Measurements from ENCODE around the gene CA10. TPM values are rescaled to one million over a fixed set of nuclear protein-coding genes. Genes with fewer than 3 reads are reported as not detected.

CA10 gene
- total RNA-seq, 2 donors from 2014 or later = 0.26 TPM; not detected in 1

DNA sequence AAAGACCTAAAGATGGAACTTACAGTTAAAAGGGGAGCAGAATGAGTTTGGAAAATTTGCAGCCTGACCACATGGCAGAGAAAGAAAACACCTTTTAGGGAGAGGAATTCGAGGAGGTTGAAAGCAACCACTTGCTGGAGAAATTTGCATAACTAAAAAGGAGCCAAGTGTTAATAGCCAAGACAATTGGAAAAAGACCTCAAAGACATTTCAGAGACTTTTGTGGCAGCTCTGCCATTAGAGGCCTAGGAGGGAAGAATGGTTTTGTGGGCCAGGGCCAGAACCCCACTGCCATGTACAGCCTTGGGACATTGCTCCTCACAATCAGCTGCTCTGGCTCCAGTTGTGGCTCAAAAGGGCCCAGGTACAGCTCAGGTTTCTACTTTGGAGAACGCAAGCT, 559.7 kb downstream of the CA10 start:
- H3K27ac ChIP-seq = no peak overlapping the region
- no peaks in the 10 kb centered on the region for H3K36me3 ChIP-seq (replicated peaks in 1 of 2; ENCODE audit: insufficient read depth in 1 of 2, low read depth in 2 of 2)
- H3K9me3 ChIP-seq = no peaks in the 10 kb centered on the region
- H3K4me1 ChIP-seq = no peaks in the 10 kb centered on the region
- H3K27me3 ChIP-seq = no peaks in the 10 kb centered on the region
- TF ChIP-seq, protein P1, sequence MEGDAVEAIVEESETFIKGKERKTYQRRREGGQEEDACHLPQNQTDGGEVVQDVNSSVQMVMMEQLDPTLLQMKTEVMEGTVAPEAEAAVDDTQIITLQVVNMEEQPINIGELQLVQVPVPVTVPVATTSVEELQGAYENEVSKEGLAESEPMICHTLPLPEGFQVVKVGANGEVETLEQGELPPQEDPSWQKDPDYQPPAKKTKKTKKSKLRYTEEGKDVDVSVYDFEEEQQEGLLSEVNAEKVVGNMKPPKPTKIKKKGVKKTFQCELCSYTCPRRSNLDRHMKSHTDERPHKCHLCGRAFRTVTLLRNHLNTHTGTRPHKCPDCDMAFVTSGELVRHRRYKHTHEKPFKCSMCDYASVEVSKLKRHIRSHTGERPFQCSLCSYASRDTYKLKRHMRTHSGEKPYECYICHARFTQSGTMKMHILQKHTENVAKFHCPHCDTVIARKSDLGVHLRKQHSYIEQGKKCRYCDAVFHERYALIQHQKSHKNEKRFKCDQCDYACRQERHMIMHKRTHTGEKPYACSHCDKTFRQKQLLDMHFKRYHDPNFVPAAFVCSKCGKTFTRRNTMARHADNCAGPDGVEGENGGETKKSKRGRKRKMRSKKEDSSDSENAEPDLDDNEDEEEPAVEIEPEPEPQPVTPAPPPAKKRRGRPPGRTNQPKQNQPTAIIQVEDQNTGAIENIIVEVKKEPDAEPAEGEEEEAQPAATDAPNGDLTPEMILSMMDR (IDR thresholded peaks at IDR 0.05) = no peak
- TF ChIP-seq POLR2A (IDR thresholded peaks at IDR 0.05) = no peak
- H3K4me3 ChIP-seq = no peak overlapping the region
- ATAC-seq (no peak), DNase-seq (no peak)
- intact Hi-C loops (cut with DNase I) = no loop called here
- WGBS, 2 donors = 78 to 79% methylated on average over 2 of the region's 2 CpGs

DNA sequence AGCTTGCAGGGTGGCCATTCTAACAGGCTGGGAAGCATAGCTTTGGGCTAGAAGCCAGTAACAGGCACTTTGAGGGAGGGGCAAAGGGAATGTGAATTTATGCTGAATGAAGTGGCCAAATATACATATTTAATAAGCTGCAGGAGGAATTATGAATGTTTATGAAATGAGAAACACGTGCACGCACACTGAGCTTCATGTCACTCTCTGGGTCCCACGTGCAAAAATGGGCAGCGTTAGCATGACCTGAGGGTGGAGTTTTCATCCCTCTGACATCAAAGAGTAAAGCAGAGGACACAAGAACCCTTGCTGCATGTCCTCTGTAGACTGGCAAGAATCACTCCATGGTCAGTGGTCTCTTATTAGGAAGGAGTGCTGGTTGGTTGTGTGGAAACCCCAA, 561.2 kb downstream of the CA10 start:
- no peaks in the 10 kb centered on the region for H3K9me3 ChIP-seq
- no peak overlapping the region for H3K27ac ChIP-seq
- intact Hi-C loops (cut with DNase I) = no loop called here
- TF ChIP-seq POLR2A (IDR thresholded peaks at IDR 0.05) = no peak
- TF ChIP-seq, protein P1 (IDR thresholded peaks at IDR 0.05) = no peak
- no peaks in the 10 kb centered on the region for H3K36me3 ChIP-seq (replicated peaks in 1 of 2; ENCODE audit: insufficient read depth in 1 of 2, low read depth in 2 of 2)
- no peak for DNase-seq
- 89 to 91% methylated on average over 4 of the region's 4 CpGs for WGBS, 2 donors
- H3K4me3 ChIP-seq = no peak overlapping the region
- no peaks in the 10 kb centered on the region for H3K27me3 ChIP-seq
- H3K4me1 ChIP-seq = no peaks in the 10 kb centered on the region
- ATAC-seq = no peak

DNA sequence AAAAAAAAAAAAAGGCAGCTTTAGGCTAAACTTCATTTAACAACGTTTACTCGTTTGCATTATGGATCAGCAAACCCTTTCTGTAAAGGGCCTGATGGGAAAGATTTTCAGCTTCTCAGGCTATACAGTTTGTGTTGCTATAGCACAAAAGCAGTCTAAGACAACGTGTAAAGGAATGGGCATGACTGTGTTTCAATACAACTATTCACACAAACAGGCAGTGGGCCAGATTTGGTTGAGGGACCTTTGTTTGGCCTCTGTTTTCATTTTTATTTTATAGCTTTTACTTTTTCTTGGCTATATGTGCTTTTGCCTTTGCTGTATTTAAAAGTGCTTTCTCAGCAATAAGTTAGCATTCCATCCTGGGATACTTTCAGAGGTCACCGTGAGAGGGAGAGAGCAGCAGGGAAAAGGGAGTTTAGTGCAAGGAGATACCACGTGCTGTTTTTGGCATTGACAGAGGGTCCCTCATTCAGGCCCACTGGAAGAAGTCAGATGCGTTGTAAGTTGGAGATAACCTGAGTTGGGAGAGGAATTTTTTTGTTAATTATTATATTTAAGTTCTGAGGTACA, 562.6 kb downstream of the CA10 start:
- 43 to 44% methylated on average over 6 of the region's 6 CpGs for WGBS, 2 donors

DNA sequence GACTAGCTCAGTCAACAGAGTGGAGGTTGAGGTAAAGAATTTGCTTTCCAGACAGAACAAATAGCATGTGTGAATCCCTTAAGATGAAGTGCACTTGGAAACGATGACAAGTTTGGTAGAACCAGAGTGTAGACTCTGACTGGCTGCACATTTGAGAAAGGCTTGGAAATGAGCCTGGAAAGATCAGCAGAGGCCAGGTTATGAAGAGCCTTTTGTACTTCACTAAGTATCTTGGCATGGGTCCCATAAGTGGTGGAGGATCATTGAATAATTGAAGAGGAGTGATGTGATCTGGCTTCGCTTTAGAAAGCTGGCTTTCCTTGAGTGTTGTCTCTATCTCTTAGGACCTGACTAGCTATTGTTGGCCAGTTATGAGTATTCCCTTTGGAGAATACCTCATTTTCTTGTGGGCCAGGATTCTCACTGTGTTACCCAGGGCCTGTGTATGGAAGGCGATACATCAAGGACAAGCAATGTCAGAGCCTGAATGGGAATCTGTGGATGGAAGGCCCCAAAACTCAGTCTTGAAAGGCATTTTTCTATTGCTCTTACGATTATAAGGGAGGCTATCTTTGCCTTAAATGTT, 568.4 kb downstream of the CA10 start:
- DNase-seq = no peak
- no peak for ATAC-seq
- Histone ChIP-seq H3K9me3 (no peaks in the 10 kb centered on the region), H3K27ac (no peak overlapping the region), H3K4me1 (no peaks in the 10 kb centered on the region), H3K36me3 (replicated peaks in 1 of 2; ENCODE audit: insufficient read depth in 1 of 2, low read depth in 2 of 2) (no peaks in the 10 kb centered on the region), H3K4me3 (no peak overlapping the region), H3K27me3 (no peaks in the 10 kb centered on the region)
- TF ChIP-seq, protein P1 (IDR thresholded peaks at IDR 0.05) = no peak
- no peak for TF ChIP-seq POLR2A (IDR thresholded peaks at IDR 0.05)
- WGBS, 2 donors = 51 to 61% methylated on average over 4 of the region's 4 CpGs
- intact Hi-C loops (cut with DNase I) = no loop called here

More for the DNA sequence above, 562.6 kb downstream of the CA10 start:
- DNase-seq (no peak), ATAC-seq (no peak)
- no peaks in the 10 kb centered on the region for H3K4me1 ChIP-seq
- H3K27me3 ChIP-seq = no peaks in the 10 kb centered on the region
- intact Hi-C loops (cut with DNase I) = no loop called here
- no peaks in the 10 kb centered on the region for H3K9me3 ChIP-seq
- H3K4me3 ChIP-seq = no peak overlapping the region
- H3K36me3 ChIP-seq (replicated peaks in 1 of 2; ENCODE audit: insufficient read depth in 1 of 2, low read depth in 2 of 2) = no peaks in the 10 kb centered on the region
- no peak overlapping the region for H3K27ac ChIP-seq
- no peak for TF ChIP-seq POLR2A (IDR thresholded peaks at IDR 0.05)
- TF ChIP-seq, protein P1 (IDR thresholded peaks at IDR 0.05) = no peak

DNA sequence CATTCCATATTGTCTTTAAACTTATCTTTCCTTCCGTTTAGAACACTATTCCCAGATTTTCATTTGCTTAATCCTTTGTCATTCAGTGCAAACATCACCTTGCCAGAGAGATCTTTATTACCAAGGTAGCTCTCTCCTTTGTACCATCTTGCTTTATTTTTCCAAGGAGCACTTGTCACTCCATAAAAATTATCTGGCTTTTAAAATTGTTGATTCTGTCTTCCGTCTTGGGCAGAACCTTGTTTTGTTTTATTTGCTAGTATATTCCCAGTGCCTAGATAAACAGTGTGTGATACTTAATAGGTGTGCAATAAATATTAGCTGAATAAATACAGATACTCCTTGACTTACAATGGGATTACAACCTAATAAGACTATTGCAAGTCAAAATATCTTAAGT, 570.5 kb downstream of the CA10 start:
- Histone ChIP-seq H3K27me3 (no peaks in the 10 kb centered on the region), H3K9me3 (no peaks in the 10 kb centered on the region), H3K27ac (no peak overlapping the region), H3K4me1 (no peaks in the 10 kb centered on the region), H3K36me3 (replicated peaks in 1 of 2; ENCODE audit: insufficient read depth in 1 of 2, low read depth in 2 of 2) (no peaks in the 10 kb centered on the region), H3K4me3 (no peak overlapping the region)
- 27 to 35% methylated on average over 2 of the region's 2 CpGs for WGBS, 2 donors
- TF ChIP-seq POLR2A (IDR thresholded peaks at IDR 0.05) = no peak
- TF ChIP-seq, protein P1 (IDR thresholded peaks at IDR 0.05) = no peak
- DNase-seq (no peak), ATAC-seq (no peak)
- intact Hi-C loops (cut with DNase I) = no loop called here
